Parathyroid adenoma (tissue), 2 donors: ENCODE data around the gene STK33.

Source experiments
- H2AFZ ChIP-seq: fragments of 300-600 bp; sonication (generic); one replicate; pipeline ENCODE4 v1.7.0; 2017; ENCODE audit warnings: antibody characterized with exemption, mild to moderate bottlenecking
- H3K27ac ChIP-seq: fragments of 300-600 bp; sonication (generic); one replicate; pipeline ENCODE4 v1.7.0; 2017
- H3K27me3 ChIP-seq: fragments of 300-600 bp; sonication (generic); one replicate; pipeline ENCODE4 v1.7.0; 2017; ENCODE audit warnings: low read length; ENCODE audit not compliant: control insufficient read depth, insufficient read depth
- H3K36me3 ChIP-seq: fragments of 300-600 bp; sonication (generic); one replicate; pipeline ENCODE4 v1.7.0; 2017; ENCODE audit warnings: low read length; ENCODE audit not compliant: control insufficient read depth, insufficient read depth
- H3K4me1 ChIP-seq: fragments of 300-600 bp; sonication (generic); one replicate; pipeline ENCODE4 v1.7.0; 2017; ENCODE audit warnings: control low read depth
- H3K4me2 ChIP-seq: fragments of 300-600 bp; sonication (generic); one replicate; pipeline ENCODE4 v1.7.0; 2017; ENCODE audit warnings: low read length
- H3K4me3 ChIP-seq: fragments of 300-600 bp; sonication (generic); one replicate; pipeline ENCODE4 v1.7.0; 2017; ENCODE audit warnings: low read depth, low read length
- H3K79me2 ChIP-seq: fragments of 300-600 bp; sonication (generic); one replicate; pipeline ENCODE4 v1.7.0; 2017; ENCODE audit warnings: control low read depth
- H3K9ac ChIP-seq: fragments of 300-600 bp; sonication (generic); one replicate; pipeline ENCODE4 v1.7.0; 2017; ENCODE audit warnings: mild to moderate bottlenecking
- H3K9me3 ChIP-seq: fragments of 300-600 bp; sonication (generic); one replicate; pipeline ENCODE4 v1.7.0; 2017; ENCODE audit warnings: low read length; ENCODE audit not compliant: control insufficient read depth
- CTCF ChIP-seq: fragments of 300-600 bp; sonication (generic); IDR thresholded peaks from one replicate; pipeline ENCODE4 v1.7.0; 2017; ENCODE audit warnings: antibody characterized with exemption, mild to moderate bottlenecking
- donor health status: primary hyperparathyroidism.

The STK33 gene

DNA sequence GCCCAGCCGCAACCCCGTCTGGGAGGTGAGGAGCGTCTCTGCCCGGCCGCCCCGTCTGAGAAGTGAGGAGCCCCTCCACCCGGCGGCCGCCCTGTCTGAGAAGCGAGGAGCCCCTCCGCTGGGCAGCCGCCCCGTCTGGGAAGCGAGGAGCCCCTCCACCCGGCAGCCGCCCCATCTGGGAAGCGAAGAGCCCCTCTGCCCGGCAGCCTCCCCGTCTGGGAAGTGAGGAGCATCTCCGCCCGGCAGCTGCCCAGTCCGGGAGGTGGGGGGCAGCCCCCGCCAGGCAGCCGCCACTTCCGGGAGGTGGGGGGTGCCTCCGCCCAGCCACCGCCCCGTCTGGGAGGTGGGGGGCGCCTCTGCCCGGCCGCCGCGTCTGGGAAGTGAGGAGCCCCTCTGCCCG, 70.6 kb downstream of the STK33 start:
- Histone ChIP-seq H3K9me3 (no peaks in the 10 kb centered on the region), H3K9ac (no peak overlapping the region), H3K36me3 (no peaks in the 10 kb centered on the region), H3K79me2 (peaks cover 2% of the 10 kb centered on the region), H3K4me1 (no peaks in the 10 kb centered on the region), H2AFZ (no peak overlapping the region), H3K4me3 (no peak overlapping the region), H3K27me3 (no peaks in the 10 kb centered on the region), H3K27ac (no peak overlapping the region), H3K4me2 (no peak overlapping the region)
- TF ChIP-seq CTCF: no peak

GRCh38 chr11:8512547-8512946, 81.5 kb downstream of the STK33 start:
- H3K4me1 ChIP-seq: no peaks in the 10 kb centered on the region
- no peak overlapping the region for H3K9ac ChIP-seq
- H3K4me3 ChIP-seq: no peak overlapping the region
- no peak overlapping the region for H3K4me2 ChIP-seq
- TF ChIP-seq CTCF: no peak
- no peaks in the 10 kb centered on the region for H3K36me3 ChIP-seq
- H3K79me2 ChIP-seq: peaks cover 4% of the 10 kb centered on the region
- H2AFZ ChIP-seq: no peak overlapping the region
- H3K27ac ChIP-seq: no peak overlapping the region
- no peaks in the 10 kb centered on the region for H3K27me3 ChIP-seq
- H3K9me3 ChIP-seq: no peaks in the 10 kb centered on the region

DNA sequence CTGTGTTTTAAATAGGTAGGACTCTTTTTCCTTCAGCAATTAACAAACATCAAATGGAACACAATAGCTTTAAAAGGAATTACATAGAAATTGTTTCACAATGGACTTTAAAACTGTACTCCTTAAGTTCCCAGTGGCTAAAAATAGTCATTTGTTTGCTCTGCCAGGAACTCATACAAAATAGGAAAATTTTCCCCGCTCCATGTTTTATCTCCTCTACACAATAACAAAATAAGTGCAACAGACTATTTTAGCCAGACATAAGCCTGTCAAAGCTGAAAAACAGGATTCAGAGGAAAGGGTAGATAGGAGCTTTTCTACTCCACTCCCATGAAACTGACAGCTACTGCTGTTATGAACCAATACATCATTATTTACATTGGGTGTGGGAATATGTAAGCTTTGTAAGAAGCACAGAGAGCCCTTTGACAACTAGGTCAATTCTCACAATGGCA, 90.1 kb downstream of the STK33 start:
- Histone ChIP-seq H3K4me2 (no peak overlapping the region), H3K79me2 (peaks cover 4% of the 10 kb centered on the region), H3K4me1 (no peaks in the 10 kb centered on the region), H3K27ac (no peak overlapping the region), H2AFZ (no peak overlapping the region), H3K9me3 (no peaks in the 10 kb centered on the region), H3K9ac (no peak overlapping the region), H3K4me3 (no peak overlapping the region), H3K36me3 (no peaks in the 10 kb centered on the region), H3K27me3 (no peaks in the 10 kb centered on the region)
- no peak for TF ChIP-seq CTCF

GRCh38 chr11:8501836-8502235, 92.2 kb downstream of the STK33 start:
- Histone ChIP-seq H3K9ac (no peak overlapping the region), H3K4me1 (no peaks in the 10 kb centered on the region), H3K27me3 (no peaks in the 10 kb centered on the region), H3K79me2 (peaks cover 2% of the 10 kb centered on the region), H2AFZ (no peak overlapping the region), H3K4me2 (no peak overlapping the region), H3K9me3 (no peaks in the 10 kb centered on the region), H3K27ac (no peak overlapping the region), H3K36me3 (no peaks in the 10 kb centered on the region), H3K4me3 (no peak overlapping the region)
- TF ChIP-seq CTCF: no peak

DNA sequence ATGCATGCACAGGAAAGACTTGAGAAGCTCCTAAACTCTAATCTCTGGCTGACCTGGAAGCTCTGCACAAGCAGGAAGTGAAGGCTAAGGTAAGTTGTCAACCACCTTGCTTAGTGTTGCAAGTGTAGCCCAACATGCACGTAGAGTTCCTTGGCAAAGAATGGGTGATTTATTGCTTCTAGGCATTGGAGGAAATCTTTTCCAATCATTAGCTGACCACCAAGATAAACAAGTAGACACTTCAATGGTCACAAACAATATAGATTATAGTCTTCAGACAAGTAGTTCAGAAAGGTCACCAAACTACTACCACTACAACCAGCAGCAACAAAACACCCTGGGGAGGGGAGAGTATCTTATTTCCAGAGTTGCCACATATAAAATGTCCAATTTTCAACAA, 105.6 kb downstream of the STK33 start:
- H3K79me2 ChIP-seq: peaks cover 4% of the 10 kb centered on the region
- H2AFZ ChIP-seq: no peak overlapping the region
- H3K4me3 ChIP-seq: no peak overlapping the region
- H3K9ac ChIP-seq: no peak overlapping the region
- H3K27ac ChIP-seq: no peak overlapping the region
- no peak for TF ChIP-seq CTCF
- H3K4me2 ChIP-seq: no peak overlapping the region
- H3K9me3 ChIP-seq: no peaks in the 10 kb centered on the region
- no peaks in the 10 kb centered on the region for H3K27me3 ChIP-seq
- H3K4me1 ChIP-seq: no peaks in the 10 kb centered on the region
- H3K36me3 ChIP-seq: no peaks in the 10 kb centered on the region
